ENCODE measurements around the gene PDE6B. TPM values are rescaled to one million over a fixed set of nuclear protein-coding genes. Genes with fewer than 3 reads are reported as not detected.
"Not testable (repeated sequence)": the region's sequence is repeated elsewhere in the genome, so short reads cannot be mapped to it uniquely, and the experiment has no call there.

The PDE6B gene
- total RNA-seq, 1 donor, result not detected

- H3K4me2 ChIP-seq (ENCODE audit: insufficient read depth, low read length), result no peak overlapping the region
- H3K4me1 ChIP-seq (ENCODE audit: insufficient read depth, low read length), result no peaks in the 10 kb centered on the region
- H4K20me1 ChIP-seq (ENCODE audit: insufficient read depth, low read length), result no peaks in the 10 kb centered on the region
- H3K27ac ChIP-seq (ENCODE audit: low read depth, low read length), result no peak overlapping the region
- H3K9me3 ChIP-seq (ENCODE audit: low read depth, low read length), result no peaks in the 10 kb centered on the region
- H3K36me3 ChIP-seq (ENCODE audit: insufficient read depth, low read length), result peaks cover 7% of the 10 kb centered on the region
- no peak for DNase-seq (ENCODE audit: insufficient read length, low spot score, missing footprints)
- H3K79me2 ChIP-seq (ENCODE audit: insufficient read depth, low read length), result no peaks in the 10 kb centered on the region
- H3K4me3 ChIP-seq (ENCODE audit: insufficient read depth, low read length), result no peak overlapping the region
- H3K27me3 ChIP-seq (ENCODE audit: insufficient read depth, low read length), result peaks cover 13% of the 10 kb centered on the region
- H2AFZ ChIP-seq (ENCODE audit: low read length), result no peak overlapping the region
- TF ChIP-seq CTCF (IDR thresholded peaks at IDR 0.05; ENCODE audit: extremely low read depth, low read depth, low read length), result no peak
Measured at GRCh38 chr4:666822-667544, 41.6 kb downstream of the PDE6B start.

GRCh38 chr4:667545-667925, 42.2 kb downstream of the PDE6B start:
- no peaks in the 10 kb centered on the region for H3K9me3 ChIP-seq (ENCODE audit: low read depth, low read length)
- peaks cover 13% of the 10 kb centered on the region for H3K27me3 ChIP-seq (ENCODE audit: insufficient read depth, low read length)

GRCh38 chr4:668219-668618, 42.8 kb downstream of the PDE6B start:
- DNase-seq (ENCODE audit: insufficient read length, low spot score, missing footprints); H3K4me1 ChIP-seq (ENCODE audit: insufficient read depth, low read length); H3K27me3 ChIP-seq (ENCODE audit: insufficient read depth, low read length); H3K79me2 ChIP-seq (ENCODE audit: insufficient read depth, low read length); H3K4me2 ChIP-seq (ENCODE audit: insufficient read depth, low read length); H3K4me3 ChIP-seq (ENCODE audit: insufficient read depth, low read length); H3K27ac ChIP-seq (ENCODE audit: low read depth, low read length); H4K20me1 ChIP-seq (ENCODE audit: insufficient read depth, low read length); H3K9me3 ChIP-seq (ENCODE audit: low read depth, low read length); H2AFZ ChIP-seq (ENCODE audit: low read length): not testable (repeated sequence)
- H3K36me3 ChIP-seq (ENCODE audit: insufficient read depth, low read length), result peaks cover 14% of the 10 kb centered on the region

More at GRCh38 chr4:667545-667925, 42.2 kb downstream of the PDE6B start:
- H3K4me2 ChIP-seq (ENCODE audit: insufficient read depth, low read length), result no peak overlapping the region
- no peak for DNase-seq (ENCODE audit: insufficient read length, low spot score, missing footprints)
- peaks cover 12% of the 10 kb centered on the region for H3K36me3 ChIP-seq (ENCODE audit: insufficient read depth, low read length)
- H3K4me1 ChIP-seq (ENCODE audit: insufficient read depth, low read length), result no peaks in the 10 kb centered on the region
- H3K27ac ChIP-seq (ENCODE audit: low read depth, low read length), result no peak overlapping the region
- no peak overlapping the region for H2AFZ ChIP-seq (ENCODE audit: low read length)
- no peak overlapping the region for H3K4me3 ChIP-seq (ENCODE audit: insufficient read depth, low read length)
- no peak for TF ChIP-seq CTCF (IDR thresholded peaks at IDR 0.05; ENCODE audit: extremely low read depth, low read depth, low read length)
- H4K20me1 ChIP-seq (ENCODE audit: insufficient read depth, low read length), result no peaks in the 10 kb centered on the region
- H3K79me2 ChIP-seq (ENCODE audit: insufficient read depth, low read length), result no peaks in the 10 kb centered on the region

- not testable (repeated sequence) for H3K27ac ChIP-seq (ENCODE audit: low read depth, low read length); H2AFZ ChIP-seq (ENCODE audit: low read length); H3K4me1 ChIP-seq (ENCODE audit: insufficient read depth, low read length); H3K4me3 ChIP-seq (ENCODE audit: insufficient read depth, low read length); H4K20me1 ChIP-seq (ENCODE audit: insufficient read depth, low read length); H3K9me3 ChIP-seq (ENCODE audit: low read depth, low read length); DNase-seq (ENCODE audit: insufficient read length, low spot score, missing footprints); H3K27me3 ChIP-seq (ENCODE audit: insufficient read depth, low read length); H3K4me2 ChIP-seq (ENCODE audit: insufficient read depth, low read length)
- Histone ChIP-seq H3K36me3 (ENCODE audit: insufficient read depth, low read length) (peaks cover 14% of the 10 kb centered on the region), H3K79me2 (ENCODE audit: insufficient read depth, low read length) (peaks cover 14% of the 10 kb centered on the region)
Measured at GRCh38 chr4:669806-670559, 44.6 kb downstream of the PDE6B start.

GRCh38 chr4:671769-672168, 46.4 kb downstream of the PDE6B start:
- Histone ChIP-seq H4K20me1 (ENCODE audit: insufficient read depth, low read length) (no peaks in the 10 kb centered on the region), H2AFZ (ENCODE audit: low read length) (no peak overlapping the region), H3K27me3 (ENCODE audit: insufficient read depth, low read length) (no peaks in the 10 kb centered on the region), H3K4me2 (ENCODE audit: insufficient read depth, low read length) (no peak overlapping the region), H3K36me3 (ENCODE audit: insufficient read depth, low read length) (peaks cover 14% of the 10 kb centered on the region), H3K27ac (ENCODE audit: low read depth, low read length) (no peak overlapping the region), H3K79me2 (ENCODE audit: insufficient read depth, low read length) (peaks cover 24% of the 10 kb centered on the region), H3K4me1 (ENCODE audit: insufficient read depth, low read length) (peaks cover 14% of the 10 kb centered on the region), H3K4me3 (ENCODE audit: insufficient read depth, low read length) (no peak overlapping the region), H3K9me3 (ENCODE audit: low read depth, low read length) (no peaks in the 10 kb centered on the region)
- DNase-seq (ENCODE audit: insufficient read length, low spot score, missing footprints), result no peak
- TF ChIP-seq CTCF (IDR thresholded peaks at IDR 0.05; ENCODE audit: extremely low read depth, low read depth, low read length), result no peak
